Lung (tissue), 12 donors: Measurements from ENCODE around the gene TEX29. TPM values are rescaled to one million over a fixed set of nuclear protein-coding genes. Genes with fewer than 3 reads are reported as not detected.

Experiments
- ATAC-seq: fragments of 200-7000 bp; cut with Tn5 transposase; one replicate; pipeline ENCODE4 v1.9.1; 2020; ENCODE audit warnings: moderate number of reproducible peaks; ENCODE audit not compliant: insufficient read depth, low FRiP score
- DNase-seq, 3 donors: peaks; one replicate each; pipeline ENCODE4 v3.0.0-alpha.2; 2013 to 2017
- H3K27ac ChIP-seq, 2 donors: one replicate each; pipeline ENCODE4 v1.5.1; 2013; ENCODE audit warnings: mild to moderate bottlenecking in 2 of 2, moderate library complexity in 2 of 2, control low read depth in 1 of 2, inconsistent platforms in 1 of 2, low read depth in 1 of 2, low read length in 1 of 2
- H3K27me3 ChIP-seq, 3 donors: one replicate each; pipeline ENCODE4 v1.5.1; 2013; ENCODE audit warnings: low read length in 2 of 3; ENCODE audit not compliant: control insufficient read depth in 3 of 3, insufficient read depth in 3 of 3
- H3K36me3 ChIP-seq, 4 donors: one replicate each; pipeline ENCODE4 v1.5.1; 2013; ENCODE audit warnings: low read length in 4 of 4, mild to moderate bottlenecking in 1 of 4, moderate library complexity in 1 of 4; ENCODE audit not compliant: control insufficient read depth in 4 of 4, insufficient read depth in 4 of 4
- H3K4me1 ChIP-seq, 5 donors: one replicate each; pipeline ENCODE4 v1.5.1; 2013; ENCODE audit warnings: low read length in 5 of 5, mild to moderate bottlenecking in 2 of 5, moderate library complexity in 1 of 5; ENCODE audit not compliant: control insufficient read depth in 5 of 5, insufficient read depth in 5 of 5
- H3K4me3 ChIP-seq: one replicate; pipeline ENCODE4 v1.5.1; 2013; ENCODE audit warnings: mild to moderate bottlenecking, control low read depth, moderate library complexity
- H3K9ac ChIP-seq, 2 donors: one replicate each; pipeline ENCODE4 v1.5.1; 2013; ENCODE audit warnings: low read length in 2 of 2, control low read depth in 1 of 2; ENCODE audit not compliant: insufficient read depth in 1 of 2
- H3K9me3 ChIP-seq, 4 donors: one replicate each; pipeline ENCODE4 v1.5.1; 2013; ENCODE audit warnings: low read length in 3 of 4, mild to moderate bottlenecking in 1 of 4, moderate library complexity in 1 of 4; ENCODE audit not compliant: control insufficient read depth in 4 of 4, insufficient read depth in 3 of 4
- CTCF ChIP-seq: IDR thresholded peaks from 2 replicates; pipeline ENCODE4 v1.5.1; 2012; ENCODE audit warnings: mild to moderate bottlenecking; ENCODE audit errors: control extremely low read depth, extremely low read depth
- WGBS, 2 donors: extraction: QIAGEN DNeasy Blood & Tissue Kit; methylation state at CpG; one replicate each; pipeline ENCODE4 v1.1.7; 2013; 5-methylcytosine and 5-hydroxymethylcytosine counted together
- polyA plus RNA-seq, 2 donors: library from polyadenylated mRNA; stranded (reverse); fragments of 200-250 nt; gene quantifications; one replicate each; pipeline ENCODE4 v1.2.1, GENCODE V29; 2013
- total RNA-seq, 2 donors: library from RNA; depleted of rRNA in 1 of 2; stranded (reverse); fragments of >200 nt in 1 of 2; gene quantifications; one replicate each; pipeline ENCODE4 v1.2.1, GENCODE V29; 2014 to 2021
- donor health status: control.
- donor health status: control.
- donor health status: Bipolar disorder and iron deficiency.
- donor health status: healthy.
- donor health status: DM: yes; HTN: yes; CAD: no.

Gene TEX29
- total and polyA plus RNA-seq, 4 donors: 0.19 to 0.79 (median 0.25) TPM; not detected in 1

- WGBS, 2 donors: 91 to 94% methylated on average over 10 of the region's 10 CpGs
- no peaks in the 10 kb centered on the region for H3K9me3 ChIP-seq
- peaks cover 10 to 38% (median 31%) of the 10 kb centered on the region in 4 donors for H3K36me3 ChIP-seq
Observed at GRCh38 chr13:111275382-111275781, 45.1 kb upstream of the TEX29 start.

GRCh38 chr13:111275995-111276618, 44.3 kb upstream of the TEX29 start:
- H3K4me3 ChIP-seq: no peak overlapping the region
- no peak overlapping the region for H3K27ac ChIP-seq
- DNase-seq (no peak), ATAC-seq (no peak)
- WGBS, 2 donors: 93 to 97% methylated on average over 5 of the region's 5 CpGs
- H3K9me3 ChIP-seq: no peaks in the 10 kb centered on the region
- TF ChIP-seq CTCF: no peak
- H3K9ac ChIP-seq: no peak overlapping the region
- H3K27me3 ChIP-seq: no peaks in the 10 kb centered on the region
- peaks cover 0 to 23% (median 4%) of the 10 kb centered on the region in 5 donors for H3K4me1 ChIP-seq
- peaks cover 10 to 39% (median 31%) of the 10 kb centered on the region in 4 donors for H3K36me3 ChIP-seq

More at GRCh38 chr13:111275382-111275781, 45.1 kb upstream of the TEX29 start:
- Histone ChIP-seq H3K4me1 (peaks cover 0 to 22% (median 4%) of the 10 kb centered on the region in 5 donors), H3K27me3 (no peaks in the 10 kb centered on the region), H3K9ac (no peak overlapping the region), H3K27ac (no peak overlapping the region), H3K4me3 (no peak overlapping the region)
- TF ChIP-seq CTCF: no peak
- ATAC-seq (no peak), DNase-seq (no peak)

- peaks cover 0 to 40% (median 10%) of the 10 kb centered on the region in 5 donors for H3K4me1 ChIP-seq
- H3K4me3 ChIP-seq: no peak overlapping the region
- ATAC-seq (no peak), DNase-seq (peak in 1 of 3 donors; percentile 2)
- peaks cover 11 to 37% (median 30%) of the 10 kb centered on the region in 4 donors for H3K36me3 ChIP-seq
- no peaks in the 10 kb centered on the region for H3K27me3 ChIP-seq
- 96% methylated on average over 10 of the region's 10 CpGs for WGBS, 2 donors
- H3K9ac ChIP-seq: peak overlapping the region in 1 of 2 donors; percentile 58
- no peaks in the 10 kb centered on the region for H3K9me3 ChIP-seq
- no peak for TF ChIP-seq CTCF
- peak overlapping the region in 1 of 2 donors; percentile 55 for H3K27ac ChIP-seq
Observed at GRCh38 chr13:111278258-111278657, 42.2 kb upstream of the TEX29 start.
